Stimulated activated naive CD4-positive, alpha-beta T cell (primary cell): ENCODE measurements around the gene MRM3.
"Not testable (repeated sequence)": the region's sequence is repeated elsewhere in the genome, so short reads cannot be mapped to it uniquely, and the experiment has no call there.

Experiments
- DNase-seq, 6 experiments: peaks; one replicate each; lab custom pipeline; 2025; lab: John Stamatoyannopoulos, UW

The MRM3 gene

GRCh38 chr17:797236-797840, 15.2 kb downstream of the MRM3 start:
- no peak for DNase-seq

GRCh38 chr17:798246-798645, 16.1 kb downstream of the MRM3 start:
- DNase-seq: no peak

GRCh38 chr17:799261-799660, 17.1 kb downstream of the MRM3 start:
- no peak for DNase-seq

GRCh38 chr17:800446-801242, 18.5 kb downstream of the MRM3 start:
- DNase-seq: no peak

GRCh38 chr17:801660-802059, 19.5 kb downstream of the MRM3 start:
- DNase-seq: no peak

- no peak for DNase-seq
Observed at GRCh38 chr17:802481-802880, 20.3 kb downstream of the MRM3 start.

- DNase-seq: no peak
Observed at GRCh38 chr17:802901-803881, 21.0 kb downstream of the MRM3 start.

GRCh38 chr17:804541-805435, 22.6 kb downstream of the MRM3 start:
- DNase-seq: no peak

GRCh38 chr17:805886-806285, 23.7 kb downstream of the MRM3 start:
- DNase-seq: not testable (repeated sequence)

GRCh38 chr17:806346-806745, 24.2 kb downstream of the MRM3 start:
- DNase-seq: no peak

- no peak for DNase-seq
Observed at GRCh38 chr17:806781-807522, 24.8 kb downstream of the MRM3 start.

- no peak for DNase-seq
Observed at GRCh38 chr17:807523-808294, 25.6 kb downstream of the MRM3 start.

GRCh38 chr17:811051-811784, 29.1 kb downstream of the MRM3 start:
- DNase-seq: no peak

- DNase-seq: no peak
Observed at GRCh38 chr17:812638-813204, 30.6 kb downstream of the MRM3 start.

GRCh38 chr17:814371-814770, 32.2 kb downstream of the MRM3 start:
- DNase-seq: no peak

GRCh38 chr17:819251-819650, 37.1 kb downstream of the MRM3 start:
- no peak for DNase-seq

- no peak for DNase-seq
Observed at GRCh38 chr17:823501-823902, 41.3 kb downstream of the MRM3 start.

GRCh38 chr17:824378-824777, 42.2 kb downstream of the MRM3 start:
- DNase-seq: no peak

GRCh38 chr17:825216-825615, 43.1 kb downstream of the MRM3 start:
- no peak for DNase-seq
